SK-N-SH (cell line): ENCODE results near the gene RABIF. TPM values are rescaled to one million over a fixed set of nuclear protein-coding genes. Genes with fewer than 3 reads are reported as not detected.

Experiments
- CTCF ChIA-PET: fragments of 300-600, 350-600 bp; formaldehyde crosslinking; extraction: SDS; loops from one replicate; lab custom pipeline; 2021; lab: Yijun Ruan, JAX
- POLR2A ChIA-PET: fragments of 350-600 bp; sonication (Branson Sonifier 250); formaldehyde crosslinking; extraction: SDS; loops from one replicate; lab custom pipeline; 2020; ENCODE audit warnings: antibody characterized with exemption, inconsistent platforms; lab: Yijun Ruan, JAX
- DNase-seq: peaks from one replicate; pipeline ENCODE4 v3.0.0; 2012
- H2AFZ ChIP-seq: fragments of 200-600 bp; sonication (generic); 2 replicates; pipeline ENCODE4 v1.8.1; 2016; ENCODE audit warnings: antibody characterized with exemption, mild to moderate bottlenecking, low read depth
- H3F3A ChIP-seq: fragments of 200-600 bp; sonication (generic); replicated peaks from 2 replicates; pipeline ENCODE3; 2016; ENCODE audit warnings: antibody characterized with exemption, mild to moderate bottlenecking; ENCODE audit not compliant: insufficient read depth
- H3K27ac ChIP-seq, 2 experiments: fragments of 200-500 bp in 1 of 2; fragments of 200-600 bp in 1 of 2; sonication (Bioruptor generic) in 1 of 2; sonication (generic), shearing (Covaris generic) in 1 of 2; 2 replicates each; pipeline versions ENCODE4 v1.5.1 to v1.6.1; 2014 to 2016; ENCODE audit warnings: low read depth in 2 of 2, inconsistent platforms in 1 of 2, low read length in 1 of 2, mild to moderate bottlenecking in 1 of 2, mixed read lengths in 1 of 2
- H3K27me3 ChIP-seq: fragments of 200-600 bp; sonication (generic), shearing (Covaris generic); 2 replicates; pipeline ENCODE4 v1.6.1; 2016; ENCODE audit warnings: mixed run types; ENCODE audit not compliant: insufficient read depth
- H3K36me3 ChIP-seq, 2 experiments: fragments of 200-500 bp in 1 of 2; fragments of 200-600 bp in 1 of 2; sonication (Bioruptor generic) in 1 of 2; sonication (generic) in 1 of 2; replicated peaks in 1 of 2; 2 replicates each; pipeline versions ENCODE3 to v1.5.1; 2014 to 2016; ENCODE audit warnings: low read length in 1 of 2, mild to moderate bottlenecking in 1 of 2; ENCODE audit not compliant: insufficient read depth in 2 of 2, control insufficient read depth in 1 of 2
- H3K4me1 ChIP-seq, 2 experiments: fragments of 200-500 bp in 1 of 2; fragments of 200-600 bp in 1 of 2; sonication (Bioruptor generic) in 1 of 2; sonication (generic), shearing (Covaris generic) in 1 of 2; 2 replicates each; pipeline versions ENCODE4 v1.5.1 to v1.6.1; 2014 to 2016; ENCODE audit warnings: low read depth in 1 of 2, low read length in 1 of 2, mixed run types in 1 of 2; ENCODE audit not compliant: insufficient read depth in 2 of 2, control insufficient read depth in 1 of 2
- H3K4me2 ChIP-seq: fragments of 200-600 bp; sonication (generic), shearing (Covaris generic); 2 replicates; pipeline ENCODE4 v1.6.1; 2017; ENCODE audit warnings: mixed run types
- H3K4me3 ChIP-seq, 2 experiments: fragments of 200-500 bp in 1 of 2; fragments of 200-600 bp in 1 of 2; sonication (Bioruptor generic) in 1 of 2; sonication (generic), shearing (Covaris generic) in 1 of 2; 2 replicates each; pipeline versions ENCODE4 v1.5.1 to v1.8.1; 2014 to 2016; ENCODE audit warnings: low read depth in 2 of 2, inconsistent platforms in 1 of 2, low read length in 1 of 2, mild to moderate bottlenecking in 1 of 2, mixed read lengths in 1 of 2, moderate library complexity in 1 of 2
- H3K79me2 ChIP-seq: fragments of 200-600 bp; sonication (generic); 2 replicates; pipeline ENCODE4 v1.8.1; 2017; ENCODE audit warnings: mild to moderate bottlenecking; ENCODE audit not compliant: insufficient read depth
- H3K9ac ChIP-seq: fragments of 200-600 bp; sonication (generic); 2 replicates; pipeline ENCODE4 v1.6.1; 2017; ENCODE audit warnings: mixed run types
- H3K9me2 ChIP-seq: fragments of 200-600 bp; sonication (generic); 2 replicates; pipeline ENCODE4 v1.6.1; 2017; ENCODE audit warnings: mixed run types
- H3K9me3 ChIP-seq: fragments of 200-600 bp; sonication (generic); 2 replicates; pipeline ENCODE4 v1.6.1; 2017; ENCODE audit warnings: mixed run types, mild to moderate bottlenecking, moderate library complexity
- H4K20me1 ChIP-seq: fragments of 200-600 bp; sonication (generic); 2 replicates; pipeline ENCODE4 v1.6.1; 2017; ENCODE audit warnings: mild to moderate bottlenecking, mixed run types; ENCODE audit not compliant: insufficient read depth
- CHD2 ChIP-seq: fragments of 150-350 bp; IDR thresholded peaks from 2 replicates; pipeline ENCODE4 v1.6.1; 2018; ENCODE audit warnings: low read length; ENCODE audit not compliant: partially characterized antibody
- ELF1 ChIP-seq: IDR thresholded peaks from 2 replicates; pipeline ENCODE4 v1.4.0; 2012
- EZH2phosphoT487 ChIP-seq: fragments of 200-600 bp; sonication (generic); IDR thresholded peaks from 2 replicates; pipeline ENCODE4 v1.6.1; 2017; ENCODE audit warnings: low read depth, mixed run types, mild to moderate bottlenecking, antibody characterized with exemption, moderate library complexity, borderline replicate concordance
- FOXJ3 ChIP-seq: sonication (generic); formaldehyde crosslinking; IDR thresholded peaks from 2 replicates; pipeline ENCODE4 v1.5.1; 2020; ENCODE audit warnings: mild to moderate bottlenecking, missing genetic modification reagents
- FOXM1 ChIP-seq: IDR thresholded peaks from 2 replicates; pipeline ENCODE4 v1.4.0; 2012; ENCODE audit warnings: low read depth, mild to moderate bottlenecking
- GABPA ChIP-seq: IDR thresholded peaks from 2 replicates; pipeline ENCODE4 v1.4.0; 2012; ENCODE audit warnings: low read depth, mild to moderate bottlenecking
- MEF2A ChIP-seq: IDR thresholded peaks from 2 replicates; pipeline ENCODE4 v1.4.0; 2012; ENCODE audit warnings: low read depth, borderline replicate concordance
- NRF1 ChIP-seq: IDR thresholded peaks from 2 replicates; pipeline ENCODE4 v1.6.1; 2012; ENCODE audit warnings: low read depth, mild to moderate bottlenecking, low read length
- RAD21 ChIP-seq: IDR thresholded peaks from 2 replicates; pipeline ENCODE4 v1.6.1; 2012; ENCODE audit warnings: mild to moderate bottlenecking, low read length
- RCOR1 ChIP-seq: fragments of 150-350 bp; IDR thresholded peaks from 2 replicates; pipeline ENCODE4 v1.6.1; 2017; ENCODE audit warnings: antibody characterized with exemption, low read length
- SIN3A ChIP-seq: IDR thresholded peaks from 2 replicates; pipeline ENCODE4 v1.6.1; 2012; ENCODE audit warnings: low read depth, mild to moderate bottlenecking, low read length, moderate library complexity, borderline replicate concordance
- SMC3 ChIP-seq: IDR thresholded peaks from 2 replicates; pipeline ENCODE4 v1.6.1; 2012; ENCODE audit warnings: low read depth, low read length, improper control_type of control experiment
- TAF1 ChIP-seq: IDR thresholded peaks from 2 replicates; pipeline ENCODE4 v1.6.1; 2012; ENCODE audit warnings: low read depth, mild to moderate bottlenecking, low read length, moderate library complexity, borderline replicate concordance
- YY1 ChIP-seq: IDR thresholded peaks from 2 replicates; pipeline ENCODE4 v1.4.0; 2012; ENCODE audit warnings: low read depth, mild to moderate bottlenecking
- WGBS: methylation state at CpG from one replicate; pipeline ENCODE4 v1.1.6; 2017; ENCODE audit warnings: low lambda C conversion rate; 5-methylcytosine and 5-hydroxymethylcytosine counted together
- polyA plus RNA-seq, 3 experiments: library from polyadenylated mRNA; depleted of rRNA; stranded (reverse); fragments of >200 nt; gene quantifications; 2 replicates each; pipeline ENCODE4 v1.2.3, GENCODE V29; 2012
- TF ChIP-seq, protein P1 (sequence below): IDR thresholded peaks from 2 replicates; pipeline ENCODE4; 2012
- TF ChIP-seq, protein P2 (sequence below): IDR thresholded peaks from 2 replicates; pipeline ENCODE4 v1.4.0; 2012; ENCODE audit warnings: low read depth, borderline replicate concordance
- TF ChIP-seq, protein P3 (sequence below): IDR thresholded peaks from 2 replicates; pipeline ENCODE4 v1.6.1; 2012; ENCODE audit warnings: mild to moderate bottlenecking, low read depth, low read length, moderate library complexity
- TF ChIP-seq, protein P4 (sequence below): fragments of 200-600 bp; sonication (generic); IDR thresholded peaks from 2 replicates; pipeline ENCODE4 v1.6.1; 2017; ENCODE audit warnings: antibody characterized with exemption, mild to moderate bottlenecking, moderate library complexity

RABIF gene
- polyA plus RNA-seq, 1 of the 3 experiments (the other 2 are of a cell fraction) = 10.7 TPM

DNA sequence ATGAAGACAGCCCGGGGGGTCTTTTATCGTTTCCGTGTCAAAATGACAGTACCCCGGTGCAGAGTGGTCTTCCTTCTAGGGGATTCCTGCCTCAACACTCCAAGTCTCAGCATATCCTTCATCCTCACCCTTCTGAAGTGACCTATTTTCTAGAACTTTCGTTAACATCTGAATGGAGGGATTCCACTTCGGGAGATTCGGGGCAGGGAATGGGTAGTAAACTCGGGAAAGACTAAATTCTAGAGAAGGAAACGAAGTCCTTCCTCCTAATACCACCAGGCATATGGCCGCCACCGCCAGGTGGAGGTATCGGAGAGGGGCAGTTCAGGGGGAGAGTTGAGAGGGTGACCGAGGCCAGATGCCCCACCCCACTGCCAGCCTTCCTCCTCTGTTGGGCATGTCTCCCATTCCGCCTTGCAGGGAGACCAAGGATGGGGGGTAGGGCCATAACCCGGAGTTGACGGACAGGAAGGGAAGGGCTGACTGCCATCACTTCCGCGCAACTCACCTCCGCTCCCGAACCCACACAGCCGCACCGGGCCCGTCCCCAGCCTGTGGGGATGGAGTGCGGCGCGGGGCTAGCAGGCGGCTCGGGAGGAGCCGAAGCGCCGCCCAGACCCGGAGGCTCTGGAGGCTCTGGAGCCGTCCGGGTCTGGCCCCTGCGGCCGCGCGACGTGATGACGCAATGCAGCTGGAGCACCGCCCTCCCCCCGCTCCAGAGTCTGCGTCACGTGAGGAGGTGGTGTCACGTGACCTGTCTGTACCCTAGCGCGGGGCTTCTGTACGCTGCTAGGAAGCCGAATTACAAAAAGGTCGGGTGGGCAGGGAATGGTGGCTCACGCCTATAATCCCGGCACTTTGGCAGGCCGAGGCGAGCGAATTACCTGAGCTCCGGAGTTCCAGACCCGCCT is 37.9 kb upstream of the RABIF start, which contains the start of gene KLHL12 (continued):
- TF ChIP-seq NRF1 (no peak), EZH2phosphoT487 (no peak), RCOR1 (peak; percentile 60; the same call in 1 of the 2 replicates), FOXJ3 (CRISPR knock-in tag) (0 out of 2 replicates have a peak, but pooled peaks have one; percentile 10), GABPA (peak; percentile 66), CHD2 (peak; percentile 86), ELF1 (peak; percentile 68; the same call in 1 of the 2 replicates), YY1 (peak; percentile 71; the same call in 1 of the 2 replicates)
- TF ChIP-seq, protein P1, sequence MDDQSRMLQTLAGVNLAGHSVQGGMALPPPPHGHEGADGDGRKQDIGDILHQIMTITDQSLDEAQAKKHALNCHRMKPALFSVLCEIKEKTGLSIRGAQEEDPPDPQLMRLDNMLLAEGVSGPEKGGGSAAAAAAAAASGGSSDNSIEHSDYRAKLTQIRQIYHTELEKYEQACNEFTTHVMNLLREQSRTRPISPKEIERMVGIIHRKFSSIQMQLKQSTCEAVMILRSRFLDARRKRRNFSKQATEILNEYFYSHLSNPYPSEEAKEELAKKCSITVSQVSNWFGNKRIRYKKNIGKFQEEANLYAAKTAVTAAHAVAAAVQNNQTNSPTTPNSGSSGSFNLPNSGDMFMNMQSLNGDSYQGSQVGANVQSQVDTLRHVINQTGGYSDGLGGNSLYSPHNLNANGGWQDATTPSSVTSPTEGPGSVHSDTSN = 0 out of 2 replicates have a peak, but pooled peaks have one; percentile 52
- TF ChIP-seq, protein P2, sequence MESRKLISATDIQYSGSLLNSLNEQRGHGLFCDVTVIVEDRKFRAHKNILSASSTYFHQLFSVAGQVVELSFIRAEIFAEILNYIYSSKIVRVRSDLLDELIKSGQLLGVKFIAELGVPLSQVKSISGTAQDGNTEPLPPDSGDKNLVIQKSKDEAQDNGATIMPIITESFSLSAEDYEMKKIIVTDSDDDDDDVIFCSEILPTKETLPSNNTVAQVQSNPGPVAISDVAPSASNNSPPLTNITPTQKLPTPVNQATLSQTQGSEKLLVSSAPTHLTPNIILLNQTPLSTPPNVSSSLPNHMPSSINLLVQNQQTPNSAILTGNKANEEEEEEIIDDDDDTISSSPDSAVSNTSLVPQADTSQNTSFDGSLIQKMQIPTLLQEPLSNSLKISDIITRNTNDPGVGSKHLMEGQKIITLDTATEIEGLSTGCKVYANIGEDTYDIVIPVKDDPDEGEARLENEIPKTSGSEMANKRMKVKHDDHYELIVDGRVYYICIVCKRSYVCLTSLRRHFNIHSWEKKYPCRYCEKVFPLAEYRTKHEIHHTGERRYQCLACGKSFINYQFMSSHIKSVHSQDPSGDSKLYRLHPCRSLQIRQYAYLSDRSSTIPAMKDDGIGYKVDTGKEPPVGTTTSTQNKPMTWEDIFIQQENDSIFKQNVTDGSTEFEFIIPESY = no peak

DNA sequence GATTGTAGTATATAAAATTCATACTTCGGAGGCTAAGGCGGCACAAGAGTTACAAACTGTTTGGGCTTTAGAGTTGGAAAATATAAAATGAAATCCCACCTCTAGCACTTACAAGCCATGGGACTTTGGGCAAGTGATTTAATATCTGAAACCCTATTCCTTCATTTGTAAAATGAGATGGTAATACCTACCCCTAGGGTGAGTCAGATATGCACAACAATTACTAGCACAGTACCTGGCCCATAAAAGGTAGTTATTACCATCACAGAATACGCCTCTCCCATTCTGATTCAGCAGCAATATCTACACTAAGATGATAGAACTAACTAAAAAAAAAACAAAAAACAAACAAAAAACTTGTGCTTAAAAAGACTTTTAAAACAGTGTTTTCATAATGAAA is 34.6 kb upstream of the RABIF start:
- no peak for DNase-seq
- Histone ChIP-seq H3K27ac (no peak overlapping the region), H4K20me1 (no peaks in the 10 kb centered on the region), H3K4me1 (peaks cover 9 to 24% of the 10 kb centered on the region in 2 experiments; a peak in 3 of 4 replicates), H2AFZ (no peak overlapping the region), H3K27me3 (no peaks in the 10 kb centered on the region), H3K9me2 (no peaks in the 10 kb centered on the region), H3K9ac (no peak overlapping the region), H3K36me3 (peaks cover 37 to 38% of the 10 kb centered on the region in 2 experiments), H3K4me2 (peak overlapping the region; percentile 7; the same call in 1 of the 2 replicates), H3K4me3 (no peak overlapping the region; a peak in 1 of 4 replicates), H3F3A (peaks cover 25% of the 10 kb centered on the region), H3K9me3 (no peaks in the 10 kb centered on the region), H3K79me2 (peaks cover 46% of the 10 kb centered on the region)
- POLR2A ChIA-PET = no interaction called here
- CTCF ChIA-PET = no interaction called here
- 94% methylated on average over 3 of the region's 3 CpGs for WGBS
- TF ChIP-seq RAD21 (no peak), SMC3 (no peak), ELF1 (no peak), EZH2phosphoT487 (no peak), TAF1 (no peak), MEF2A (no peak), SIN3A (no peak), FOXJ3 (CRISPR knock-in tag) (no peak), FOXM1 (no peak)
- TF ChIP-seq, protein P2 = no peak
- TF ChIP-seq, protein P3, sequence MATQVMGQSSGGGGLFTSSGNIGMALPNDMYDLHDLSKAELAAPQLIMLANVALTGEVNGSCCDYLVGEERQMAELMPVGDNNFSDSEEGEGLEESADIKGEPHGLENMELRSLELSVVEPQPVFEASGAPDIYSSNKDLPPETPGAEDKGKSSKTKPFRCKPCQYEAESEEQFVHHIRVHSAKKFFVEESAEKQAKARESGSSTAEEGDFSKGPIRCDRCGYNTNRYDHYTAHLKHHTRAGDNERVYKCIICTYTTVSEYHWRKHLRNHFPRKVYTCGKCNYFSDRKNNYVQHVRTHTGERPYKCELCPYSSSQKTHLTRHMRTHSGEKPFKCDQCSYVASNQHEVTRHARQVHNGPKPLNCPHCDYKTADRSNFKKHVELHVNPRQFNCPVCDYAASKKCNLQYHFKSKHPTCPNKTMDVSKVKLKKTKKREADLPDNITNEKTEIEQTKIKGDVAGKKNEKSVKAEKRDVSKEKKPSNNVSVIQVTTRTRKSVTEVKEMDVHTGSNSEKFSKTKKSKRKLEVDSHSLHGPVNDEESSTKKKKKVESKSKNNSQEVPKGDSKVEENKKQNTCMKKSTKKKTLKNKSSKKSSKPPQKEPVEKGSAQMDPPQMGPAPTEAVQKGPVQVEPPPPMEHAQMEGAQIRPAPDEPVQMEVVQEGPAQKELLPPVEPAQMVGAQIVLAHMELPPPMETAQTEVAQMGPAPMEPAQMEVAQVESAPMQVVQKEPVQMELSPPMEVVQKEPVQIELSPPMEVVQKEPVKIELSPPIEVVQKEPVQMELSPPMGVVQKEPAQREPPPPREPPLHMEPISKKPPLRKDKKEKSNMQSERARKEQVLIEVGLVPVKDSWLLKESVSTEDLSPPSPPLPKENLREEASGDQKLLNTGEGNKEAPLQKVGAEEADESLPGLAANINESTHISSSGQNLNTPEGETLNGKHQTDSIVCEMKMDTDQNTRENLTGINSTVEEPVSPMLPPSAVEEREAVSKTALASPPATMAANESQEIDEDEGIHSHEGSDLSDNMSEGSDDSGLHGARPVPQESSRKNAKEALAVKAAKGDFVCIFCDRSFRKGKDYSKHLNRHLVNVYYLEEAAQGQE = no peak
- TF ChIP-seq, protein P4, sequence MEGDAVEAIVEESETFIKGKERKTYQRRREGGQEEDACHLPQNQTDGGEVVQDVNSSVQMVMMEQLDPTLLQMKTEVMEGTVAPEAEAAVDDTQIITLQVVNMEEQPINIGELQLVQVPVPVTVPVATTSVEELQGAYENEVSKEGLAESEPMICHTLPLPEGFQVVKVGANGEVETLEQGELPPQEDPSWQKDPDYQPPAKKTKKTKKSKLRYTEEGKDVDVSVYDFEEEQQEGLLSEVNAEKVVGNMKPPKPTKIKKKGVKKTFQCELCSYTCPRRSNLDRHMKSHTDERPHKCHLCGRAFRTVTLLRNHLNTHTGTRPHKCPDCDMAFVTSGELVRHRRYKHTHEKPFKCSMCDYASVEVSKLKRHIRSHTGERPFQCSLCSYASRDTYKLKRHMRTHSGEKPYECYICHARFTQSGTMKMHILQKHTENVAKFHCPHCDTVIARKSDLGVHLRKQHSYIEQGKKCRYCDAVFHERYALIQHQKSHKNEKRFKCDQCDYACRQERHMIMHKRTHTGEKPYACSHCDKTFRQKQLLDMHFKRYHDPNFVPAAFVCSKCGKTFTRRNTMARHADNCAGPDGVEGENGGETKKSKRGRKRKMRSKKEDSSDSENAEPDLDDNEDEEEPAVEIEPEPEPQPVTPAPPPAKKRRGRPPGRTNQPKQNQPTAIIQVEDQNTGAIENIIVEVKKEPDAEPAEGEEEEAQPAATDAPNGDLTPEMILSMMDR = no peak
